GM12878 (cell line): ENCODE data around the gene POP5. TPM values are rescaled to one million over a fixed set of nuclear protein-coding genes. Genes with fewer than 3 reads are reported as not detected.

ENCODE experiments used
- ATAC-seq: fragments of 200-7000 bp; cut with Tn5 transposase; 3 replicates; pipeline ENCODE4 v1.9.1; 2020; ENCODE audit warnings: mild to moderate bottlenecking, moderate library complexity
- BruUV-seq: library from RNA; stranded (reverse); fragments of 400-500 nt; replicated peaks from 2 replicates; lab custom pipeline; 2021; lab: Mats Ljungman, UMichigan
- CTCF ChIA-PET: fragments of 300-600 bp; sonication (Branson Sonifier 250); formaldehyde crosslinking; extraction: SDS; loops from one replicate; lab custom pipeline; 2021; ENCODE audit warnings: inconsistent platforms; lab: Yijun Ruan, JAX
- POLR2A ChIA-PET: fragments of 350-600 bp; formaldehyde crosslinking; extraction: SDS; loops from one replicate; lab custom pipeline; 2021; ENCODE audit warnings: inconsistent platforms; lab: Charles Lee
- RAD21 ChIA-PET: fragments of 300-600 bp; sonication (Branson Sonifier 250); formaldehyde crosslinking; loops from one replicate; lab custom pipeline; 2023; ENCODE audit warnings: antibody characterized with exemption; ENCODE audit not compliant: unreplicated experiment; lab: Charles Lee
- SMC1A ChIA-PET: fragments of 300-600 bp; sonication (Branson Sonifier 250); formaldehyde crosslinking; loops from one replicate; lab custom pipeline; 2023; ENCODE audit not compliant: unreplicated experiment, uncharacterized antibody; lab: Charles Lee
- DNase-seq: peaks from one replicate; pipeline ENCODE4 v3.0.0-alpha.2; 2011; ENCODE audit warnings: low read depth, low spot score
- FAIRE-seq: peaks from 3 replicates; lab custom pipeline; 2011; peaks lifted over from hg19 to GRCh38; lab: Jason Lieb, UNC
- H2AFZ ChIP-seq: 2 replicates; pipeline ENCODE4 v1.6.0; 2011; ENCODE audit warnings: low read depth, low read length, control low read depth; ENCODE audit not compliant: control insufficient read depth
- H3K27ac ChIP-seq: 2 replicates; pipeline ENCODE4 v1.5.1; 2011; ENCODE audit warnings: control low read depth; ENCODE audit not compliant: control insufficient read depth, insufficient read depth
- H3K27me3 ChIP-seq, 2 experiments: replicated peaks in 1 of 2; 2 replicates each; pipeline versions ENCODE4 v1.6.0 to v1.6.1; 2011; ENCODE audit warnings: low read length in 1 of 2; ENCODE audit not compliant: control insufficient read depth in 2 of 2, insufficient read depth in 2 of 2
- H3K36me3 ChIP-seq, 2 experiments: 2 replicates each; pipeline ENCODE4 v1.5.1; 2011; ENCODE audit warnings: low read length in 1 of 2; ENCODE audit not compliant: control insufficient read depth in 2 of 2, insufficient read depth in 2 of 2
- H3K4me1 ChIP-seq: 2 replicates; pipeline ENCODE4 v1.6.1; 2011; ENCODE audit warnings: mild to moderate bottlenecking, low read length, moderate library complexity, mixed read lengths; ENCODE audit not compliant: control insufficient read depth, insufficient read depth
- H3K4me2 ChIP-seq: 2 replicates; pipeline ENCODE4 v1.6.0; 2011; ENCODE audit warnings: control low read depth; ENCODE audit not compliant: control insufficient read depth, insufficient read depth
- H3K4me3 ChIP-seq: fragments of 200-600 bp; sonication (generic); 2 replicates; pipeline ENCODE4 v1.5.1; 2016
- H3K79me2 ChIP-seq: 2 replicates; pipeline ENCODE4 v1.6.0; 2011; ENCODE audit warnings: low read length; ENCODE audit not compliant: control insufficient read depth, insufficient read depth
- H3K9ac ChIP-seq: 2 replicates; pipeline ENCODE4 v1.8.0; 2011; ENCODE audit warnings: low read length, control low read depth, mixed read lengths; ENCODE audit not compliant: control insufficient read depth, insufficient read depth
- H3K9me3 ChIP-seq: replicated peaks from 3 replicates; pipeline ENCODE4 v1.5.1; 2011; ENCODE audit warnings: mild to moderate bottlenecking, low read length; ENCODE audit not compliant: control insufficient read depth, insufficient read depth
- H4K20me1 ChIP-seq: 2 replicates; pipeline ENCODE4 v1.6.0; 2011; ENCODE audit not compliant: control insufficient read depth, insufficient read depth
- FOXK2 ChIP-seq: fragments of 450-650 bp; IDR thresholded peaks from 2 replicates; pipeline ENCODE4 v1.6.1; 2017; ENCODE audit warnings: mild to moderate bottlenecking, moderate library complexity
- GABPA ChIP-seq: IDR thresholded peaks from 2 replicates; pipeline ENCODE4 v1.6.1; 2014; ENCODE audit warnings: antibody characterized with exemption, low read depth, mild to moderate bottlenecking, inconsistent platforms
- GATAD2B ChIP-seq: fragments of 450-650 bp; conservative IDR thresholded peaks from 2 replicates; pipeline ENCODE4 v1.6.1; 2017; ENCODE audit warnings: low read depth, mild to moderate bottlenecking, moderate library complexity
- IRF4 ChIP-seq: IDR thresholded peaks from 2 replicates; pipeline ENCODE4 v1.6.1; 2011; ENCODE audit warnings: low read depth, low read length
- KDM1A ChIP-seq: fragments of 200-600 bp; sonication (generic); IDR thresholded peaks from 2 replicates; pipeline ENCODE4 v1.6.1; 2016; ENCODE audit warnings: borderline replicate concordance
- MAX ChIP-seq: IDR thresholded peaks from 2 replicates; pipeline ENCODE4 v1.6.1; 2012; ENCODE audit warnings: low read depth, low read length, improper control_type of control experiment
- NRF1 ChIP-seq: conservative IDR thresholded peaks from 2 replicates; pipeline ENCODE4 v1.6.1; 2011; ENCODE audit warnings: mild to moderate bottlenecking, low read depth, low read length, improper control_type of control experiment
- POLR2AphosphoS2 ChIP-seq: IDR thresholded peaks from 2 replicates; pipeline ENCODE4 v1.6.1; 2011; ENCODE audit warnings: low read depth, mild to moderate bottlenecking, low read length, improper control_type of control experiment, moderate library complexity
- POU2F2 ChIP-seq: IDR thresholded peaks from 3 replicates; pipeline ENCODE4 v1.6.1; 2011; ENCODE audit warnings: low read depth, mild to moderate bottlenecking, low read length, borderline replicate concordance
- PRDM15 ChIP-seq: fragments of 450-650 bp; formaldehyde crosslinking; IDR thresholded peaks from 2 replicates; pipeline ENCODE4 v1.4.0; 2020; ENCODE audit warnings: mild to moderate bottlenecking, moderate library complexity
- RFX5 ChIP-seq: IDR thresholded peaks from 2 replicates; pipeline ENCODE4 v1.6.1; 2011; ENCODE audit warnings: low read depth, low read length, improper control_type of control experiment
- RUNX3 ChIP-seq: IDR thresholded peaks from 2 replicates; pipeline ENCODE4 v1.6.1; 2012; ENCODE audit warnings: low read length, inconsistent platforms
- SREBF2 ChIP-seq: IDR thresholded peaks from 2 replicates; pipeline ENCODE4 v1.6.1; 2012; ENCODE audit warnings: mild to moderate bottlenecking, low read length
- STAT3 ChIP-seq: IDR thresholded peaks from 2 replicates; pipeline ENCODE4 v1.6.1; 2011; ENCODE audit warnings: low read depth, low read length, improper control_type of control experiment
- TAF1 ChIP-seq: IDR thresholded peaks from 2 replicates; pipeline ENCODE4 v1.6.1; 2011; ENCODE audit warnings: mild to moderate bottlenecking, low read depth, low read length, borderline replicate concordance
- ZSCAN29 ChIP-seq: fragments of 450-650 bp; IDR thresholded peaks from 2 replicates; pipeline ENCODE4 v1.6.1; 2017; ENCODE audit warnings: mild to moderate bottlenecking, moderate library complexity
- WGBS: methylation state at CpG from one replicate; pipeline ENCODE4 v1.1.6; 2016; ENCODE audit warnings: low lambda C conversion rate; ENCODE audit not compliant: insufficient replicate concordance, insufficient coverage; ENCODE audit errors: missing lambda C conversion rate; 5-methylcytosine and 5-hydroxymethylcytosine counted together
- in situ Hi-C: fragments of 300-500 bp; cut with MboI; formaldehyde crosslinking; loops from 9 replicates; pipeline ENCODE4 v1.14.3; 2018; ENCODE audit warnings: mixed read lengths
- intact Hi-C: fragments of 100-400 bp; cut with micrococcal nuclease; formaldehyde crosslinking; loops from one replicate; pipeline ENCODE4 v1.14.2; 2022; ENCODE audit not compliant: unreplicated experiment
- polyA plus RNA-seq, 11 experiments: library from polyadenylated mRNA; depleted of rRNA in 4 of 11; unstranded in 6 of 11; stranded (reverse) in 5 of 11; fragments of >200 nt; fragmentation: Nextera tagmentation in 4 of 11; fragmentation: Illumina TruSeq in 1 of 11; extraction: Ambion mirVana in 4 of 11; extraction: Trizol in 1 of 11; gene quantifications; 1 replicate in 1 of 11; 2 replicates in 10 of 11; pipeline versions ENCODE4 v1.2.1 to v1.2.3, GENCODE V29; 2011 to 2016; ENCODE audit warnings: inconsistent platforms in 2 of 11, missing spikeins in 2 of 11, low read depth in 1 of 11
- total RNA-seq, 4 experiments: library from RNA; depleted of rRNA in 3 of 4; stranded (reverse); fragments of >200 nt in 3 of 4; fragmentation: Illumina TruSeq in 1 of 4; extraction: Trizol in 1 of 4; gene quantifications; 2 replicates each; pipeline versions ENCODE4 v1.2.1 to v1.2.3, GENCODE V29; 2013 to 2021
- TF ChIP-seq, protein P1 (sequence below): fragments of 450-650 bp; IDR thresholded peaks from 2 replicates; pipeline ENCODE4 v1.6.1; 2016; ENCODE audit warnings: mild to moderate bottlenecking, moderate library complexity, borderline replicate concordance

Gene POP5
- total and polyA plus RNA-seq, 10 of the 15 experiments (the other 5 are each of a cell fraction or from before 2014, with no cell fraction given) = 50.3 to 234 (median 83.7) TPM

- ATAC-seq (peak; percentile 78), FAIRE-seq (peak; percentile 71), DNase-seq (peak; percentile 68)
- H3K27ac ChIP-seq = peak within 1 kb of the TSS; percentile 75
- peaks cover 0 to 16% of the 10 kb centered on the region in 2 experiments; a peak in 1 of 4 replicates for H3K36me3 ChIP-seq
- no peaks in the 10 kb centered on the region for H3K27me3 ChIP-seq
- in situ Hi-C loops (no loop called here), intact Hi-C loops (loop anchor here (1.0 kb wide), 1 partner anchor 66 kb away; no protein-coding TSS in a partner anchor)
- H3K9me3 ChIP-seq = no peaks in the 10 kb centered on the region
- peak within 1 kb of the TSS; percentile 70 for H3K4me3 ChIP-seq
- peaks cover 25% of the 10 kb centered on the region for H3K4me1 ChIP-seq
- peak within 1 kb of the TSS; percentile 78 for H3K4me2 ChIP-seq
- peak within 1 kb of the TSS; percentile 84 for H3K9ac ChIP-seq
- H3K79me2 ChIP-seq = peaks cover 50% of the 10 kb centered on the region
- RAD21 ChIA-PET = no interaction called here
- H2AFZ ChIP-seq = peak within 1 kb of the TSS; percentile 94
- CTCF ChIA-PET = interaction anchor here (1.4 to 2.0 kb wide), 3 partner anchors 49 to 232 kb away, joined by 4 to 6 read pairs (median 5); partner anchors contain the start of gene SIRT4
- H4K20me1 ChIP-seq = peaks cover 5% of the 10 kb centered on the region; the same call in 1 of the 2 replicates
- no TSS peak for BruUV-seq
- SMC1A ChIA-PET = interaction anchor here (1.0 kb wide), 1 partner anchor 9 kb away, joined by 4 read pairs; no protein-coding TSS in a partner anchor
- WGBS = under 1% methylated on average over 37 of the region's 43 CpGs
- POLR2A ChIA-PET = interaction anchor here (0.7 to 2.3 kb wide), 3 partner anchors 18 to 97 kb away, joined by 5 to 11 read pairs (median 5); partner anchors contain the start of genes COX6A1 and POP5
- peak; percentile 91 for TF ChIP-seq POLR2AphosphoS2
- TF ChIP-seq KDM1A = no peak
- TF ChIP-seq ZSCAN29 = 0 out of 2 replicates have a peak, but pooled peaks have one; percentile 33
- no peak for TF ChIP-seq SREBF2
- no peak for TF ChIP-seq STAT3
- TF ChIP-seq PRDM15 (CRISPR knock-in tag) = no peak
- no peak for TF ChIP-seq IRF4
- TF ChIP-seq GABPA = peak; percentile 44; the same call in 1 of the 2 replicates
- no peak for TF ChIP-seq NRF1
- no peak for TF ChIP-seq MAX
- no peak for TF ChIP-seq RFX5
- peak; percentile 83; the same call in 2 of the 3 replicates for TF ChIP-seq POU2F2
- peak; percentile 65 for TF ChIP-seq TAF1
- 0 out of 2 replicates have a peak, but pooled peaks have one; percentile 74 for TF ChIP-seq GATAD2B
- TF ChIP-seq, protein P1, sequence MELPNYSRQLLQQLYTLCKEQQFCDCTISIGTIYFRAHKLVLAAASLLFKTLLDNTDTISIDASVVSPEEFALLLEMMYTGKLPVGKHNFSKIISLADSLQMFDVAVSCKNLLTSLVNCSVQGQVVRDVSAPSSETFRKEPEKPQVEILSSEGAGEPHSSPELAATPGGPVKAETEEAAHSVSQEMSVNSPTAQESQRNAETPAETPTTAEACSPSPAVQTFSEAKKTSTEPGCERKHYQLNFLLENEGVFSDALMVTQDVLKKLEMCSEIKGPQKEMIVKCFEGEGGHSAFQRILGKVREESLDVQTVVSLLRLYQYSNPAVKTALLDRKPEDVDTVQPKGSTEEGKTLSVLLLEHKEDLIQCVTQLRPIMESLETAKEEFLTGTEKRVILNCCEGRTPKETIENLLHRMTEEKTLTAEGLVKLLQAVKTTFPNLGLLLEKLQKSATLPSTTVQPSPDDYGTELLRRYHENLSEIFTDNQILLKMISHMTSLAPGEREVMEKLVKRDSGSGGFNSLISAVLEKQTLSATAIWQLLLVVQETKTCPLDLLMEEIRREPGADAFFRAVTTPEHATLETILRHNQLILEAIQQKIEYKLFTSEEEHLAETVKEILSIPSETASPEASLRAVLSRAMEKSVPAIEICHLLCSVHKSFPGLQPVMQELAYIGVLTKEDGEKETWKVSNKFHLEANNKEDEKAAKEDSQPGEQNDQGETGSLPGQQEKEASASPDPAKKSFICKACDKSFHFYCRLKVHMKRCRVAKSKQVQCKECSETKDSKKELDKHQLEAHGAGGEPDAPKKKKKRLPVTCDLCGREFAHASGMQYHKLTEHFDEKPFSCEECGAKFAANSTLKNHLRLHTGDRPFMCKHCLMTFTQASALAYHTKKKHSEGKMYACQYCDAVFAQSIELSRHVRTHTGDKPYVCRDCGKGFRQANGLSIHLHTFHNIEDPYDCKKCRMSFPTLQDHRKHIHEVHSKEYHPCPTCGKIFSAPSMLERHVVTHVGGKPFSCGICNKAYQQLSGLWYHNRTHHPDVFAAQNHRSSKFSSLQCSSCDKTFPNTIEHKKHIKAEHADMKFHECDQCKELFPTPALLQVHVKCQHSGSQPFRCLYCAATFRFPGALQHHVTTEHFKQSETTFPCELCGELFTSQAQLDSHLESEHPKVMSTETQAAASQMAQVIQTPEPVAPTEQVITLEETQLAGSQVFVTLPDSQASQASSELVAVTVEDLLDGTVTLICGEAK = no peak; the same call in 1 of the 2 replicates
- no peak for TF ChIP-seq FOXK2
- peak; percentile 75 for TF ChIP-seq RUNX3
Observed at GRCh38 chr12:120534203-120534702, 46.9 kb downstream of the POP5 start, which contains the start of gene RNF10. Gene RNF10 (plus strand): TSS chr12:120534356. CDS start chr12:120534812, 456 bp downstream.
